ENCODE measurements around the gene ACTG1. TPM values are rescaled to one million over a fixed set of nuclear protein-coding genes. Genes with fewer than 3 reads are reported as not detected.
A peak's percentile ranks its signal among the peaks of the same experiment; 100 is the strongest.

The ACTG1 gene
- total and polyA plus RNA-seq, 7 experiments from 2014 or later: 971 to 4,639 (median 1,185) TPM

DNA sequence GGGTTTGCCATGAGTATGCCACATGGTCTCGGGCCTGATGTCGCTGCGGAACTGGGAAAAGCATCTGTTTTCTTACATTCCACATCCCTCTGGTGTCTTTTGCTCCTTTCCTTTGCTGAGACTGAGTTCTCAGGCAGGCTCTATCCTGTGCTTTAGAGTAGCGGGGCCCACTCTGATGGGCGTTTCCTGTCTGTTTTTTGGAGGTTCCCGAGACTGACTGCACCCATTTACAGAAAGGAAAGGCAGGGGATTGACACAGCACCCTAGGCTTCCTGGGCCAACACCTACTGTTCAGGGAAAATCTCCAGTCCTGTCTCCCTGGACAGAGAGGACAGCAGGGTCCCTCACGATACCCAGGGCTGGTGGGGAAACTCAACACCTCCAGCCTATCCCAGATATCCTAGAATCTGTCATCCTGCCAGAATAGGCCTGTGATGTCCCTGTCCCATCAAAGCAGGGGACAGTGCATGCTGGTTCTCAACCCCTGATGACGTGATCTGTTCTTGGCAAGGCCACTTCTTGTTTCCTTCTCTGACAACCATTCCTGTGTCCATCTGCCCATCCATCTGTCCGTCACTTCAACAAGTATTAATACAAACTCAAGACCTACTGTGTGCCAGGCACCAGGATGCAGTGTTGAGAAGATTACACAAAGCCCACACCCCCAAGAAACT is 42.2 kb downstream of the ACTG1 start:
- H3K9me3 ChIP-seq (ENCODE audit: control insufficient read depth in 2 of 3, low read length in 3 of 3): no peaks in the 10 kb centered on the region
- DNase-seq (no peak), ATAC-seq (no peak)
- CTCF ChIA-PET: no interaction called here
- Mint-ChIP-seq H3K9me3 (no peaks in the 10 kb centered on the region), H3K4me3 (no peak overlapping the region), H3K4me1 (no peaks in the 10 kb centered on the region), H3K27me3 (no peaks in the 10 kb centered on the region), H3K27ac (no peak overlapping the region), H3K36me3 (no peaks in the 10 kb centered on the region)
- no peak overlapping the region for H3K27ac ChIP-seq (ENCODE audit: low read depth, low read length)
- intact Hi-C loops (cut with micrococcal nuclease): no loop called here
- H3K27me3 ChIP-seq (ENCODE audit: control insufficient read depth in 2 of 2, insufficient read depth in 2 of 2, low read length in 2 of 2): no peaks in the 10 kb centered on the region
- no peaks in the 10 kb centered on the region for H3K4me1 ChIP-seq (ENCODE audit: control insufficient read depth in 2 of 2, insufficient read depth in 2 of 2, low read length in 2 of 2)
- no peaks in the 10 kb centered on the region for H3K36me3 ChIP-seq (ENCODE audit: control insufficient read depth in 2 of 3, insufficient read depth in 3 of 3, low read length in 3 of 3)
- POLR2A ChIA-PET: no interaction called here
- H3K4me3 ChIP-seq (ENCODE audit: low read length): no peak overlapping the region

DNA sequence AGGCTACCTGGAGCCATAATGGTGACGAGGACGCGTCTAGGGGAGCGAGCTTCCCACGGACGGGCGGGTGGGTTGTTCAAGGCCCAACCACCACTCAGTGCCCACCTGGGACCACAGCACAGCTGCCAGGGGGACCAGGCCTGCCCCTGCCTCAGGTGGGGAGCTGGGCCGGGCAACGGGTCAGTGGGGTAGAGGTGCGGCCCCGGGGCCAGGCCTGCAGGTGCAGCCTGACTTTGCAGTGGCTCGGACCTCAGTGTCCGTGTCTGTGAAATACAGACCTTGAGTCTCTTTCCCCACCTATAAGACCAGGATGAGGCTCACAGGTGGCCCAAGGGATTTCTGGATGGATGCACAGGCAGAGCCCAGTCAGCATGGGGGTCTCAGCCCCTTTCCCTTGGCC is 43.3 kb downstream of the ACTG1 start:
- Histone ChIP-seq H3K27ac (ENCODE audit: low read depth, low read length) (no peak overlapping the region), H3K4me3 (ENCODE audit: low read length) (no peak overlapping the region), H3K9me3 (ENCODE audit: control insufficient read depth in 2 of 3, low read length in 3 of 3) (no peaks in the 10 kb centered on the region), H3K4me1 (ENCODE audit: control insufficient read depth in 2 of 2, insufficient read depth in 2 of 2, low read length in 2 of 2) (no peaks in the 10 kb centered on the region), H3K27me3 (ENCODE audit: control insufficient read depth in 2 of 2, insufficient read depth in 2 of 2, low read length in 2 of 2) (no peaks in the 10 kb centered on the region), H3K36me3 (ENCODE audit: control insufficient read depth in 2 of 3, insufficient read depth in 3 of 3, low read length in 3 of 3) (no peaks in the 10 kb centered on the region)
- H3K4me1 Mint-ChIP-seq: no peaks in the 10 kb centered on the region
- CTCF ChIA-PET: no interaction called here
- intact Hi-C loops (cut with micrococcal nuclease): no loop called here
- ATAC-seq (no peak), DNase-seq (no peak)
- H3K27me3 Mint-ChIP-seq: no peaks in the 10 kb centered on the region
- H3K4me3 Mint-ChIP-seq: no peak overlapping the region
- no peak overlapping the region for H3K27ac Mint-ChIP-seq
- POLR2A ChIA-PET: no interaction called here
- H3K36me3 Mint-ChIP-seq: no peaks in the 10 kb centered on the region
- H3K9me3 Mint-ChIP-seq: no peaks in the 10 kb centered on the region

DNA sequence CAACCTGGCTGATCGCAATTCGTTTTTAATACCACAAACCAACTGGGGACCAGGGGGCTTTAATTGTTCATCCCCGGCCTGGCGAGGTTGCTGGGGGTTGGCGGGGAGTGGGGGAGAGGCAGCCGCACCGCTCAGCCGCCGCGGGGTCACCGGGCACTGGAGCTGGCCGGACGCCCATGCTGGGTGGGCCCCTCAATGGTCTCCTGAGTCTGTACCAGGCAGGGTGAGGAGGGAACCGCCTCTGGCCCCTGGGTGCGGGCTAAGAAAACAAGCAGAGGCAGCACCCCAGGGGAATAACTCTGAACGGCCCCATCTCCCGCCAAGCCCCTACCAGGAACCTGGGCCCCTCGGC is 43.9 kb downstream of the ACTG1 start:
- intact Hi-C loops (cut with micrococcal nuclease): no loop called here
- no peak overlapping the region for H3K4me3 Mint-ChIP-seq

DNA sequence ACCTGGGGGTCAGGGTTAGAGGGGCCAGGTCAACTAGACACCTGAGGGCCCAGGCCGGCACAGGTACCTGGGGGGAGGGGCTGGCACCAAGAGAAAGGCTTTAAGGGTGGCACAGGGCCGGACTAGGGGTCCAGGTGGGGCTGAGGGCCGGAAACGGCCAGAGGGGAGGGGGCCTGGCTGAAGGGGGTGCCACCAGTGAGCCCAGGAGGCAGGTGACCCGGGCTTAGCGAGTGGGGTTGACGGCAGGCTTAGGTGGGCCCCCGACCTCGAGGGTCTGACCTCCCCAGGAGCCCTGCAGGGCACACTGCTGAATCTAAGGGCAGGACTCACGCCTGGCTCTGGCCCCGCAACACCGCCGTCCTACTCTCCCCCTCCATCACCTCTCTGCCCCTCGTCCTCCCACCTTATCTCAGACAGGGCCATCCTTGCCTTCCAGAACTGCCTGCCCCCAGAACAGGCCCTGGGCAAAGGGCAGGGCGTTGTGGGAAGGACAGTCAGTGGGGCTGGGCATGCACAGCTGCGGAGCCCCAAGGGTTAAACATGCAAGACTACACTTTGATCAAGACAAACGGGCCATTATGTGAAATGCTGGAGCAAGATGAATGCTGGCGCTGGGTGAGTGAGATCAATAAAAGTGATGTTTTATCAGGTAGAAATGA is 44.4 kb downstream of the ACTG1 start:
- intact Hi-C loops (cut with micrococcal nuclease): no loop called here
- Mint-ChIP-seq H3K4me1 (no peaks in the 10 kb centered on the region), H3K9me3 (no peaks in the 10 kb centered on the region), H3K36me3 (no peaks in the 10 kb centered on the region), H3K4me3 (no peak overlapping the region), H3K27me3 (no peaks in the 10 kb centered on the region), H3K27ac (no peak overlapping the region)
- ChIA-PET CTCF (no interaction called here), POLR2A (no interaction called here)
- no peak for ATAC-seq
- DNase-seq: no peak
- no peaks in the 10 kb centered on the region for H3K4me1 ChIP-seq (ENCODE audit: control insufficient read depth in 2 of 2, insufficient read depth in 2 of 2, low read length in 2 of 2)
- H3K27ac ChIP-seq (ENCODE audit: low read depth, low read length): no peak overlapping the region
- H3K36me3 ChIP-seq (ENCODE audit: control insufficient read depth in 2 of 3, insufficient read depth in 3 of 3, low read length in 3 of 3): no peaks in the 10 kb centered on the region
- no peaks in the 10 kb centered on the region for H3K9me3 ChIP-seq (ENCODE audit: control insufficient read depth in 2 of 3, low read length in 3 of 3)
- no peaks in the 10 kb centered on the region for H3K27me3 ChIP-seq (ENCODE audit: control insufficient read depth in 2 of 2, insufficient read depth in 2 of 2, low read length in 2 of 2)
- no peak overlapping the region for H3K4me3 ChIP-seq (ENCODE audit: low read length)

More for the DNA sequence above, 43.9 kb downstream of the ACTG1 start:
- ATAC-seq (no peak), DNase-seq (no peak)
- no peaks in the 10 kb centered on the region for H3K4me1 ChIP-seq (ENCODE audit: control insufficient read depth in 2 of 2, insufficient read depth in 2 of 2, low read length in 2 of 2)
- H3K9me3 Mint-ChIP-seq: no peaks in the 10 kb centered on the region
- H3K4me1 Mint-ChIP-seq: no peaks in the 10 kb centered on the region
- H3K27me3 Mint-ChIP-seq: no peaks in the 10 kb centered on the region
- ChIA-PET POLR2A (no interaction called here), CTCF (no interaction called here)
- no peak overlapping the region for H3K4me3 ChIP-seq (ENCODE audit: low read length)
- H3K36me3 ChIP-seq (ENCODE audit: control insufficient read depth in 2 of 3, insufficient read depth in 3 of 3, low read length in 3 of 3): no peaks in the 10 kb centered on the region
- H3K9me3 ChIP-seq (ENCODE audit: control insufficient read depth in 2 of 3, low read length in 3 of 3): no peaks in the 10 kb centered on the region
- no peaks in the 10 kb centered on the region for H3K36me3 Mint-ChIP-seq
- no peak overlapping the region for H3K27ac Mint-ChIP-seq
- no peak overlapping the region for H3K27ac ChIP-seq (ENCODE audit: low read depth, low read length)
- no peaks in the 10 kb centered on the region for H3K27me3 ChIP-seq (ENCODE audit: control insufficient read depth in 2 of 2, insufficient read depth in 2 of 2, low read length in 2 of 2)

DNA sequence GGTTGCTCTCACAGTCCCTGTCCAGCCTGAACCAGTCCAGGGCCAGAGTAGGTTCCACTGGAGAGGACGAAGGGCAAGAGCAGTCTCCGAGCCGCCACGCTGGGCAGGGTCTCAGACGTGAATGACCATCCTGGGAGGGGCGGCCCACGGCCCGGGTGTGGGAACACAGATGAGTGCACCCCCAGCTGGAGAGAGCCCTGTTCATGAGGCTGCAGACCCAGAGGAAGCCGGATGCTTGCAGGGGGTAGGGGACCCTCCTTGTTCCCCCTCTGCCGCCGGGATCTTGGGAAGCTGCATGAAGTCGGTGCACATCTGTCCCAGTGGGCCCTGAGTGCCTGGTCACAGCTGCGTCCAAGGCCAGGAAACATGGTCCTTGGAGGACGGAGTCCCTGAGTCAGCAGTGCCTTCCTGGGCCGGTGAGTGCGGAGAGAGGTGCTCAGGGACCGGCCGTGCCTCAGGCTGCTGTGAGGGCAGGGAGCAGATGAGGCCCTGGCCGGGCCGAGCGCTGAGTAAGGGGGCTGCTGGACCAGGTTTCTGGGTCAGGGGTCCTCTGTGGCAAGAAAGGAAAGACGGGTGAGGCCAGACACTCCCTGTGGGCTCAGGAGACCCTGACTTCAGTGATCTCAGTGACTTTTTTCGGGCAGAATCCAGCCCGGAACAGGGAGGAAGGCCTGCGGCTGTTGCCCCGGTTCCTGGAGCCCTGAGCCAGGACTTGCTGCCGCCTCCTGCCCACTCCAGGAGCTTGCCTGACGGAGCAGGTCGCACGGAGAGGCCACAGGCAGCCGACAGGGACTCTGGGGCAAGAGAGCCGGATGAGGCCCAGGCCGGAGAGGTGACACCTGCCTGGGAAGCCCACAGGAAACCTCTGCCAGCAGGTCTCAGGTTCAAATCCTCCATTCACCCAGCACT is 45.8 kb downstream of the ACTG1 start:
- Mint-ChIP-seq H3K36me3 (no peaks in the 10 kb centered on the region), H3K27me3 (no peaks in the 10 kb centered on the region)
- intact Hi-C loops (cut with micrococcal nuclease): no loop called here

DNA sequence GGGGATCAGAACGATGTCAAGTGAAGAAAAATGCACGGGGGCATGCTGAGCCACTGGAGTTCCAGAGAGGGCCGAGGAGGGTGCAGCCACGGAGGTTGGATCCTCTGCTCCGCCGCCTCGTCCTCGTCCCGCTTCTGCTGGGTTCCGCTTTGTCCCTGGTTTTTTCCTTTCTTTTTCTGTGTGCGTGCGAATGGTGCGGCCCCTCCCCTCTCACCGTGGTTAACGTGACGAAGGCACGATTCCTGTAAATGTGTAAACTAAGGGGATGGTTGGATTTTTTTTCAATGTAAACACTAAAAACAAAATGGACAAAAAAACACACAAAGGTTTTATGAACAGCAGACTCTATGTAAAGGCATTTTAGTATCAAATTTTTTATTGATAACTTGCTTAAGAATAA is 46.7 kb downstream of the ACTG1 start:
- ATAC-seq (no peak), DNase-seq (no peak)
- Histone ChIP-seq H3K4me3 (ENCODE audit: low read length) (no peak overlapping the region), H3K27me3 (ENCODE audit: control insufficient read depth in 2 of 2, insufficient read depth in 2 of 2, low read length in 2 of 2) (no peaks in the 10 kb centered on the region), H3K27ac (ENCODE audit: low read depth, low read length) (no peak overlapping the region), H3K9me3 (ENCODE audit: control insufficient read depth in 2 of 3, low read length in 3 of 3) (no peaks in the 10 kb centered on the region), H3K4me1 (ENCODE audit: control insufficient read depth in 2 of 2, insufficient read depth in 2 of 2, low read length in 2 of 2) (no peaks in the 10 kb centered on the region), H3K36me3 (ENCODE audit: control insufficient read depth in 2 of 3, insufficient read depth in 3 of 3, low read length in 3 of 3) (no peaks in the 10 kb centered on the region)
- Mint-ChIP-seq H3K27me3 (no peaks in the 10 kb centered on the region), H3K4me3 (no peak overlapping the region), H3K9me3 (no peaks in the 10 kb centered on the region), H3K4me1 (peaks cover 0 to 2% (median 0%) of the 10 kb centered on the region in 7 donors), H3K36me3 (no peaks in the 10 kb centered on the region), H3K27ac (peak overlapping the region in 1 of 9 donors; percentile 51)
- POLR2A ChIA-PET: no interaction called here
- intact Hi-C loops (cut with micrococcal nuclease): no loop called here
- CTCF ChIA-PET: no interaction called here

More for the DNA sequence above, 45.8 kb downstream of the ACTG1 start:
- DNase-seq (no peak), ATAC-seq (no peak)
- POLR2A ChIA-PET: no interaction called here
- Mint-ChIP-seq H3K27ac (no peak overlapping the region), H3K4me3 (no peak overlapping the region), H3K4me1 (peaks cover 0 to 2% (median 0%) of the 10 kb centered on the region in 7 donors), H3K9me3 (no peaks in the 10 kb centered on the region)
- no peak overlapping the region for H3K27ac ChIP-seq (ENCODE audit: low read depth, low read length)
- H3K4me3 ChIP-seq (ENCODE audit: low read length): no peak overlapping the region
- H3K4me1 ChIP-seq (ENCODE audit: control insufficient read depth in 2 of 2, insufficient read depth in 2 of 2, low read length in 2 of 2): no peaks in the 10 kb centered on the region
- CTCF ChIA-PET: no interaction called here
- H3K9me3 ChIP-seq (ENCODE audit: control insufficient read depth in 2 of 3, low read length in 3 of 3): no peaks in the 10 kb centered on the region
- no peaks in the 10 kb centered on the region for H3K27me3 ChIP-seq (ENCODE audit: control insufficient read depth in 2 of 2, insufficient read depth in 2 of 2, low read length in 2 of 2)
- no peaks in the 10 kb centered on the region for H3K36me3 ChIP-seq (ENCODE audit: control insufficient read depth in 2 of 3, insufficient read depth in 3 of 3, low read length in 3 of 3)

Data from naive thymus-derived CD4-positive, alpha-beta T cell (primary cell).